ENCODE measurements around the gene TDRD5. TPM values are rescaled to one million over a fixed set of nuclear protein-coding genes. Genes with fewer than 3 reads are reported as not detected.

TDRD5 gene
- total RNA-seq, 4 donors from 2014 or later, result 0.76 TPM; not detected in 3

- DNase-seq, result no peak
- Histone ChIP-seq H3K9me3 (no peaks in the 10 kb centered on the region), H3K4me1 (no peaks in the 10 kb centered on the region), H3K27ac (no peak overlapping the region), H3K36me3 (no peaks in the 10 kb centered on the region), H3K27me3 (no peaks in the 10 kb centered on the region), H3K4me3 (no peak overlapping the region)
- TF ChIP-seq POLR2A (IDR thresholded peaks at IDR 0.05), result no peak
- TF ChIP-seq CTCF (IDR thresholded peaks at IDR 0.05), result no peak
- intact Hi-C loops (cut with DNase I; ENCODE audit: low total_unique reads), result no loop called here
Observed at GRCh38 chr1:179549368-179549700, 42.3 kb upstream of the TDRD5 start.

- Histone ChIP-seq H3K4me3 (no peak overlapping the region), H3K9me3 (no peaks in the 10 kb centered on the region), H3K27ac (no peak overlapping the region), H3K36me3 (no peaks in the 10 kb centered on the region), H3K27me3 (no peaks in the 10 kb centered on the region), H3K4me1 (no peaks in the 10 kb centered on the region)
- intact Hi-C loops (cut with DNase I; ENCODE audit: low total_unique reads), result no loop called here
- DNase-seq, result no peak
- TF ChIP-seq POLR2A (IDR thresholded peaks at IDR 0.05) (no peak), CTCF (IDR thresholded peaks at IDR 0.05) (no peak)
Observed at GRCh38 chr1:179550746-179551682, 40.6 kb upstream of the TDRD5 start.

DNA sequence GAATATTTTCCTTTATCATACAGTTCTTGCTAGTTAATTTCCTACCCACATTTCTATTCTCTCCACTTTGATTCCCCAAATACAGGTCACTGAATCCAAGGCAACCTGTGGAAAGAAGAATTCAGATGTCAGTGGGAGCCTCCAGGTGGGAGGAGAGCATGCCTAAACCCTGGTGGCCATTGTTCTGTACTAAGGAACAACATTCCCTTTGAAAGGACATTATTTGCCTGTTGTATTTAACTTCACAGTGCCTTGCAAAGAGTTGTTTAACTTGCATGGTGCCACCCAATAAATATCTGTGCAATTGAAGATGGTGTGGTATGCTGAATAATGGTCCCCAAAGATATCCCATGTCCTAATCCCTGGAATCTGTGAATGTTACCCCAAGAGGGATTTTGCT, 37.2 kb upstream of the TDRD5 start:
- Histone ChIP-seq H3K36me3 (no peaks in the 10 kb centered on the region), H3K4me1 (no peaks in the 10 kb centered on the region), H3K27ac (no peak overlapping the region), H3K9me3 (no peaks in the 10 kb centered on the region), H3K4me3 (no peak overlapping the region), H3K27me3 (no peaks in the 10 kb centered on the region)
- TF ChIP-seq CTCF (IDR thresholded peaks at IDR 0.05), result no peak
- TF ChIP-seq POLR2A (IDR thresholded peaks at IDR 0.05), result no peak
- DNase-seq, result no peak
- intact Hi-C loops (cut with DNase I; ENCODE audit: low total_unique reads), result no loop called here

DNA sequence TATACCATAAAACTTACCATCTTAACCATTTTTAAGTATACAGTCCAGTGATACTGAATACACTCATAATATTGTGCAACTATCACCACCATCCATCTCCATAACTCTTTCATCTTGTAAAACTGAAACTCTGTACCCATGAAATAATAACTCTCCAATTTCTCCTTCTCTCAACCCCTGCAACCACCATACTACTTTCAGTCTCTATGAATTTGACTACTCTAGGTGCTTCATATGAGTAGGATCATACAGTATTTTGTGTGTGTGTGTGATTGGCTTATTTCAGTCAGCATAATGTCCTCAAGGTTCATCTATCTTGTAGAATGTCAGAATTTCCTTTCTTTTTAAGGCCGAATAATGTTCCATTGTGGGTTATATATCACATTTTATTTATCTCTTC, 33.6 kb upstream of the TDRD5 start:
- Histone ChIP-seq H3K4me3 (no peak overlapping the region), H3K36me3 (no peaks in the 10 kb centered on the region), H3K27ac (no peak overlapping the region), H3K9me3 (no peaks in the 10 kb centered on the region), H3K27me3 (no peaks in the 10 kb centered on the region), H3K4me1 (no peaks in the 10 kb centered on the region)
- DNase-seq, result no peak
- intact Hi-C loops (cut with DNase I; ENCODE audit: low total_unique reads), result no loop called here
- TF ChIP-seq CTCF (IDR thresholded peaks at IDR 0.05) (no peak), POLR2A (IDR thresholded peaks at IDR 0.05) (no peak)

DNA sequence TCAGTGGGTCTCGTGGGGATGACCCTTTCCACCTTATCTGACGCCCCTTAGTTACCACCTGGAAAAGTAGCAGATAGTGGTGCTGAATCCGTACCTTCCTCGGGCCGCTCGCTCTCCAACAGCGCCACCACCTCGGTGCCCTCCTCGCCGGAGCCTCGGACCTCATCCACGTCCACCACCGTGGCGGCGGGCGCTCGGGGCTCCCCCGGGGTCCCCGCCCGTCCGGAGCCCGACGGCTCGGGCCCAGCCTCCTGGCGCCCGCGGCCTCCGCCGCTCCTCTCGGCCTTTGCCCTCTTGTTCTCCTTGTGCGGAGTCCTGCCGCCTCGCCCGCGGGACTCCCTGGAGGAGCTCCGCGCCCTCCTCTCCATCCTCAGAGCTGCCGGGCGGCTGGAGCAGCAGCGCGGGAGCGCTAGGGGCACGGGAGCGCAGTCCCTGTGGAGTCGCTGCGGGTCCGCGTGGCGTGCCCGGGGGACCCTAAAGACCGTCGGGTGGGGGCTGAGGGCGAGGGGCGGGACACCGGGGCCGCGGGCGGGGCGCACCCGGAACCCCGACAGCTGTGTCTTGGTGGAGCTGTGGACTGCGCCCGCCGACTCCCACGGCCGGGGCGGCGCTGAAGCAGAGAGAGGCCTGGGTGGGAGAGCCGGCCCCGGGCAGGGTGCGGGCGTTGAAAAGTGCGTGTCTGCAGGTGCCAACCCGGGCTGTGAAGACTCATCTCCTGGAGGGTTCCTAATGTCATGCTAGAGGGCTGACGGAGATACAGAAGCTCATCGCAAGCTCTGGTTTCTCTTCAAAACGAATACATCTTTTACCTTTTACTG, 15.9 kb upstream of the TDRD5 start, which contains the start of gene NPHS2:
TSS of gene NPHS2 (minus strand) at position 452 of the 818 bp plus-strand sequence. CDS start at position 368, 84 bp downstream.
- no peaks in the 10 kb centered on the region for H3K9me3 ChIP-seq
- TF ChIP-seq POLR2A (IDR thresholded peaks at IDR 0.05), result no peak
- TF ChIP-seq CTCF (IDR thresholded peaks at IDR 0.05), result no peak
- peaks cover 0 to 10% of the 10 kb centered on the region in 2 donors for H3K27me3 ChIP-seq
- intact Hi-C loops (cut with DNase I; ENCODE audit: low total_unique reads), result no loop called here
- no peaks in the 10 kb centered on the region for H3K4me1 ChIP-seq
- no peaks in the 10 kb centered on the region for H3K36me3 ChIP-seq
- H3K27ac ChIP-seq, result no peak within 1 kb of the TSS
- no peak within 1 kb of the TSS for H3K4me3 ChIP-seq
- no peak for DNase-seq
